ENCODE results near the gene RARG.

Gene RARG

DNA sequence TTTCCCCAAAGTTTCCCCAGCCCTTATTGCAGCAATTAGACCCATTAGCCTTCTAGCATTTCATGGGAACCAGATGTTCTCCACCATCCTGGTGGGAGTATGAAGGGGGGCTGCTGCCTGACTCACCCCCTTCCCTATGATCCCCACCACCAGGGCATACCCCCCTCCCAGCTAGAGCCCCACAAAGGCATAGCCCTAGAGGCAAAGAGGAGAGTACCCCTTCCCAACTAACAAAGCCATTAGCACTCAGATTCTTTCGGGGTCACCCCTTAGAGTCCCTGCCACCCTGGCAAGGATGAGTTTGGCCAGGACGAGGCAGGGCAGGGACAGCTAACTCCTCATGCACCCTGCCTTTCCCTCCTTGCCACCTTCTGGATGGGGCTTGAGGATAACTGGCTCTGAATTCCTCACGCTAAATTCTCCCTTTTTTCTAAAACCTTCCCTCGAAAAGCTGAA is 9.2 kb downstream of the RARG start:
- no peak for DNase-seq

DNA sequence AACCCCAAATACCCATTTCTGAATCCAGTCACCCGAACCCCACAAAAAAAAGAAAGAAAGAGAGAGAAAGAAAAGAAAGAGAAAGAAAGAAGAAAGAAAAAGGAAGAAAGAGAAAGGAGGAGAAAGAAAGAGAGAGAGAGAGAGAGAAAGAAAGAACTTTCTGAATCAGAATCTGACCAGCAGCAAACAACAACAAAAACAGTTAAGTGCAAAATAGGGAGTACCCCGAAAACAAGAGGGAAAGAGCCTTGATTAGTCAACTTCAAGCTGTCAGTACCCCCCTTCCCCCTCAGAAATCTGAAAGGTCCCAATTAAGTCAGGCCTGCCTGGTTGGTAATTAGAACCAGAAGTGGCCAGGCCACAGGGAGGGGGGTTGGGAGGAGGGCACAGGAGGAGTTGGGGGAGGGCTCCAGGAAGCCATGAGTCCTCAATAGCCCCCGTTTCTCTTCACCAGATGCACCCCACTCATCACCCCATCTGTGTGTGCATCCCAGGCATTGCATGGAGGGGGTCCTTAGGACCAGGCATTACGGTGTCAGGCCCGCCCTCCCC is 9.8 kb downstream of the RARG start:
- no peak for DNase-seq

DNA sequence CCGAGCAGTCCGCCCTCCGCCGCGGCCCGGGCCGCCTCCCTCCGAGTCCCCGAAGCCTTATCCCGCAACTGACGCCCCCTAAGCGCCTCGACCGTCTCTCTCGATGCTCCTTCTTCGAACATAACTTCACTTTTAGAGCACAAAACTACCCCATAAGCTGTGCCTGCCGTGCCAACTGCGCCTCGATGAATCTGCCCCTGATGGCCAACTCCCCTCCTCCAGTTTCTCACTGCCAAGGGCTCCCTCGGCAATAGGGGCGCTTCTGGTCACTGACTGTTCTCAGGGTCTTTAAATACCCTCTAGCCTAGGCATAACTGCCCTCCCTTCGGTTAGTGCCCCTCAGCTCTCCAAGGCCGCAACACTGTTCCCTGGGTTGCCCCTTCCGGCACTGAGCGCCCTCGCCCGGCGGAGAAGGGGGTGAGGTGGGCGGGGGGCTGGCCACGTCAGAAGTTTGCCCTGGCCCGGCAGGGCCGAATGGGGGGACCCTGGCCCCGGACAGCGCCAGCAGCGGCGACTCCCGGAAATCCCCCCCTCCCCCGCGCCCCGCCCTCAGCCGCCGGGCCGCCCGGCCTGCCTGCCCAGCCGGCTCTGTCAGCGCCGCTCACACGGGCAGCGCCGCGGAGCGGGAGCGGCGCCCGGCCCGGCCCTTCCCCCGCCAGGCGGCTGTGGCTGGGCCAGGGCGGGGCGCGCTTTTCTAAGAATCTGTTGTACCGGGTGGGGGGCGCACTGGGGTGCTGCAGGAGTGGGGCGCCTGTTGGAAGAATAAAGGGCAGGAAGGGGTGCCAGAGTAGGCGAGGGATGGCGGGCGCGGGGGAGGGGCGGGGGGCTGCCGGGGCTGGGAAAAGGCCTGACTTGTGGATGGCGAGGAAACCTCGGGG is 10.6 kb downstream of the RARG start:
- peak; percentile 75 to 78 for DNase-seq

DNA sequence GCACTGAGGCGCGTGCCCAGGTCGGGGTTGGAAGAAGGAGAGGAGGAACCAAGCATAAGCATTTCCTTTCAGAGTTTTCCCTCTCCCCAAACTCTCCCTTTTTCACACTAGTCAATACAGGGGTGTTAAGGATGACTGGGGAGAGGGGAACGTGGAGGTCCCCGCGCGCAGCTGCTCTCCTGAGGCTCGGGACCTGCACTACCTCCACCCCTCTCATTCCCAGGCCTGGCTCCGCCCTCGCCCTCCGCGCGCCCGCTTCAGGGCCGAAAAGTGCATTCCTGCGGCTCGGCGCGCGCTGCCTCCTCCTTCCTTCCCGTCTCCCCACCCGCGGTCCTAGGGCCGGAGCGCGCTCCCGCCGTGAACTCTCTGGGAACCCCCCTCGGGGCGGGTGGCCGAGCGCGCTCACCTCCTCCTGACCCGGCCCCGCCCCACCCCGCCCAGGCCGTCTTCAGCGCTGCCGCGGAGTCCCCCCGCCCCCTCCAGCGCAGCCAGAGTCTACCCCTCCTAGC is 11.3 kb downstream of the RARG start:
- DNase-seq = peak; percentile 65 to 72

DNA sequence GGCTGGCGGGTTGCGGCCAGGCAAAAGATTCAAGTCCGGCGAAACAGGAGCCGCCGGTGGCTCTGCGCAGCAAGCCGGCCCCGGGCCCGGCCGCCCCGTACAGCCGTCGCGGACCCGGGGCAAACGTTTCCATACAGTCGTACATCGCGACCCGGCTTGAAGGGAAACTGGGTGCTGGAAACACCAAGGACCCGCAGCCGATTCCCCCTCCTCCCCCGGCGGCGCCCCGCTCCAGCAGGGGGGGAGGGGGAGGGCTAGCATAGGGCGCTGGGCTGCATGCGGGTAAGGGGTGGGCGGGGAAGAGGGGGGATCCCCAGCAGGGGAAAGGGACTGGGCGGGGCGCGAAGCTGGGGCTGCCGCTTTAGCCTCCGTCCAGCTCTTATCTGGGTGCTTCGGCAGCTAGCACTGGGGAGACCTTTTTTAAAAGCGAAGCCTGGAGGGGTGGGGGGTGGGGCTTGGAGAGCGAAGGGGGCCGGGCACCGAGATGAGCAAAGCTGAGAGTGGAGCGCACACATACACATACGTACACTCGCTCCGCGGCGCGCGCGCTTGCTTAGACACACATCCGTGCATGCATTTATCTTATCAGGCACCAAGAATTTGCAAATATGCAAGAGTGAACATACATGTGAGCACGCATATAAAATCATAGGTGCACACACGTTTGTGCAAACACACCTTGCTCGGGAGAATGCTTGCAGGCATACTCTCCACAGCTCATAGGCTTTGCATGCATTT is 11.9 kb downstream of the RARG start:
- DNase-seq = peak; percentile 24 to 25

DNA sequence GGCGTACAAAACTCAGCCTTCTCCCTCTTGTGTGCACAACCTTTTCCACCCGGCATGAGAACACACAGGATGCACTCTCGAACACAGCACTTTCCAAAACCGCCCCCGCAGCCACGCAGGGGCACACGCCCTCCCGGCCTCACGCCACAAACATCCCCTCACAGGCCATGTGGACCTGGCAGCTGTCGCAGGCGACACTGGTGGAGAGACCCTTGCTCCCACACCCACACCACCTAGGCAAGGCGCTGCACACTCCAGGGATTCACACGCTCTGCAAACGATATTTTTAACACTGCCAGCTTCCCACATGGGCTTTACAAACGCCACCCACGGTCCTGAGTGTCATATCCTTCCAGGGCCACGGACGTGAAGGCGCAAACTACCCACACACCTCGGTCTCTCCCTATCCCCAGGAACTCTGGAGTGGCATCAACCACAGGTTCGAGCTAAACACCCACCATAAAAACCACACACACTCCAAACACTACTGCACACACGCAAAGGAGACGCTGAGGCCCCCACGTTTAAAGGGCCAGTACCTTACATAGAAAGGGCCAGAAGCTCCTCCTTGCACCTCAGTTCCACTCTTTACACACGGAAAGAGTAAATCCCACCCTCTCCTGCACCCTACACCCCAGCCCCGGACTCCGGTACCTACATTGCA is 12.6 kb downstream of the RARG start:
- no peak for DNase-seq

DNA sequence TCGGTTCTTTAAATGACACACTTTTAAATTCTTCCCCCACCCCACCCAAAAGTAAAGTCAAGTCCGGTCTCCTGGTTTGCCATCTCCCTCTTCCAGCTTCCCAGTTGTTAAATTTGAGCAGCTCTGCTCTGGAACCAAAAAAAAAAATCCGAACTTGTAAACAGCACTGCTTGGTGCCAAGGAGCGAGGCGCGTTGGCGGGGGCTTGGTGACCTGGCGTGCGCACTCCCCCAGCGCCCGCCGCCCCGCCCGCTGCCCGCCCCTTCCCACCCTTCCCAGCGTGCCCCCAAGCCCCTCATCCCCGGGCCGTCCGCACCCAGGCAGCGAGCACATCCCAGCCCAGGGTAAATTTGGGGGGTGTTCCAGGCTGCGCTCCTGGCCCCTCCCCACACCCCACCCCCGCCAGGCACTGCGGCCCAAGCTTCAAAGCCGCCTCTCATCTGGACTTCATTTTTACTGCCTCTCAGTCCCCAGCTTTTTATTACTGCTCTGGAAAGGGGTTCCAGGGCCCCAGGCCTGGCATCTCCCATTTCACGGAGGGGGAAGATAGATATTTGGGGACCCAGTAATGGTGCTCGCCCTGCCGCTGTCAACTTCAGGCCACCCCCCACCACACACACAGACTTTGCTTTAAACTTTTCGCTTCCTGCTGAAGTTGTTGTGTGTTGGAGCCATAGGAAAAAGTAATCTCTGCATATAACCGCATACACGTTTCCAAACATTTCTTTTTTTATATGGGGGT is 13.3 kb downstream of the RARG start:
- DNase-seq = no peak

DNA sequence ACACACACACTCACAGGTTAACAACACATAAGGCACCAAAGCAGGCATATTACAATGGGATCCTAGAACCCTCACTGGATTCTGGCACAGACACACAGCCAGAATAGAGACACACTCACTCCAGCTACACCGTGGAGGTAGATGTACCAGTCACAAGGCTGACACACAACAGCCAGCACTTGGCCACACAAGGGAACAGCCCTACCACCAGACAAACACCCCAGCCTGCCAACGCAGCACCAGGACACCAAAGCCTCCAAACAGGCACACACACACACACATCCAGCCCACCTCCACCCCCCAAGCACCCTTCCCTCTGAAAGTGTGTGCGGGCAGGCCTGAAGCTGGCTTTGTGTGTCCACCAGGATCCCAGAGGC is 14.1 kb downstream of the RARG start:
- no peak for DNase-seq

DNA sequence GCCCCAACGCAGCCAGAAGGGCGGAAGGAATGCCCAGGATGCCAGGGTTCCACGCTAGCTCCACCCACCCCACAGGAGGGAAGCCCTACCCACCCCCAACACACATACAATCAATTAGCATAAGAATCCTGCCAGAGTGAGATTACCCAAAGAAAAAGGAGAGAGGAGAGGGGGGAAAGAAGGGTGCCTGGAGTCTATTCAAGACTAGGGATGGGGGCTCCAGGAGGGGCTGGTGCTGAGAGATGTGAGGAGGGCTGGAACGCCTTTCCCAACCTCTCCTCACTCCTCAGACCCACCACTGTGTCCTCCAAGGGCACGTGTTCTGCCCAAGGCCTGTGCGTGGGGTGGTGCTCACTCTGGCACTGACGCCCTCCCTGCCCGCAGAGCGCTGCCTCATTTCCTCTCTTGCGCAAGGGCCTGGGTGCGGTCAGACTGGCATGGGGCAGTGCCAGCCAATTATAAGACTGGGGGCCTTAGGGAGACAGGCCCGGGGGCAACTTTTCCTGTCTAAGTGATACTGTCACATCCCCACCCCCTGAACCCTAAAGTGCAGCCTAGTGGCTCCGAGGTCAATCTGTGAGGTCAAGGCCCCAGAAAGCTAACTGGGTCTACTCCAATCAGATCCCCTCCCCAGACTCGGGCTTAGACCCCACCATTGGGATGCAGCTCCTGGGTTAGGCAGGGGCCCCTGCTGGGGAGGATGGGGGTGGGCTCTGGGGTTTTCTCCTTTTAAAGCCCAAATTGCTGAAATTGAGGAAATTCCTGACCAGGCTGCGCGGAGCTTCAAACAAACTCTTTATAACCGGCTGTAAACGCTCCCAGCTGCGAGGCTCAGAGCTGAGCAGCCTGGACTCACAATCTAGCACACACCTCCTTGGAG is 14.7 kb downstream of the RARG start:
- no peak for DNase-seq

DNA sequence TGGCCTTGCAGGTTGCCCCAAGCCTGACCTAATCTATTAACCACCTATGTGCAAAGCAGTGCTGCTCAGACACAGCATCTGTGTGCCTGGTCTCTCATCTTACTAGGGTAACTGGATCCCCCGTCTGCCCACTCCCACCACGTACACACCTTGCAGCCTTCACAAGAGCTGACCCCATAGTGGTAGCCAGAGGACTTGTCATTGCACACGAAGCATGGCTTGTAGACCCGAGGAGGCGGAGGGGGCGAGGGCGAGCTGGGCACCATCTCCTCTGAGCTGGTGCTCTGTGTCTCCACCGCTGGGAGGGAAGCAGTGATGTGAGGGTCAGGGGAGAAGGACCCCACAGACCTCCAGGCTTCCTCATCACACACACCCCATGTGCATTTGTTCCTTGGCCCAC is 16.5 kb downstream of the RARG start:
- DNase-seq = no peak

DNA sequence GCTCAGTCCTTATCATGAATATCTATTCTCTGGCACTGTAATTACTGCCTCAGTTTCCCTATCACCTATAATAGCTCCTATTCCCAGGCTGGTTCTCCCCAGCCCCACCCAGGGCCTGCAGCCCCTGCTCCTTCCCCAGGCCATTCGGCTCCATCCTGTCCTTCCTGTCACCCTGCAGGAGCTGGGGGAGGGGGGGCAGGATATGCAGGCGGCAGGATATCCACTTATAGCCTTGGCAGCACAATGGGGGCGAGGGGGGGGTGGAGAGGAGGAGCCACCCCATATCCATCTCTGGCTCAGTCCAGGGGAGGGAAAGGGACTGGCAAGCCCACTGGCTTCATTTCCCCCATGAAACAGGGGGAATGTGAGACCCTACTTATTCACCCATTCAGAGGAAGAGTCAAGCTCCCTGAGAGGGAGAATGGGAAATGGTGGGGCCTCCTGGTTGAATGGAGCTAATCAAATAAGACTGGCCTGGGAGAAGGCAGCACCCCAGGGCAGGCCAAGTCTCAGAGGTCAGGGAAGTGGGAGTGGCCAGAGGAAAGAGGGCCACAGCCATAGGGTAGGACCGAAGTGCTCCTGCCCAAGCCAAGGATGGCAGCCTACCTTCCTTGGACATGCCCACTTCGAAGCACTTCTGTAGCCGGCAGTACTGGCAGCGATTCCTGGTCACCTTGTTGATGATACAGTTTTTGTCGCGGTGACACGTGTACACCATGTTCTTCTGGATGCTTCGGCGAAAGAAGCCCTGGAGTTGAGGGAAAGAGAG is 17.1 kb downstream of the RARG start:
- DNase-seq = no peak

DNA sequence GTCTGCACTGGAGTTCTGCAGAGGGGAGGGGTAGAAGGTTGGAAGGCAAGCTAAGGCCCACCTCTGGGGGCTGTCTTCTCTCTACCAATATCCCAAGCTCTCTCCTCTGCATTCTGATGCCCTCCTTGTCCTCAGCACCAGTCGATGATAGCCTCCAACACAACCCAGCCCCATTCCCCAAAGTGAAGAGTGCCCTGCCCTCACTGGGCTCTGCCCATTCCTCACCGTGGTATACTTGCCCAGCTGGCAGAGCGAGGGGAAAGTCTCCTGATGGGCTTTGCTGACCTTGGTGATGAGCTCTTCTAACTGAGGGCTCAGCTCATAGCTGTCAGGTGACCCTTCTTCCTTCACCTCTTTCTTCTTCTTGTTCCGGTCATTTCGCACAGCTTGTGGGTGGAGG is 17.8 kb downstream of the RARG start:
- no peak for DNase-seq

DNA sequence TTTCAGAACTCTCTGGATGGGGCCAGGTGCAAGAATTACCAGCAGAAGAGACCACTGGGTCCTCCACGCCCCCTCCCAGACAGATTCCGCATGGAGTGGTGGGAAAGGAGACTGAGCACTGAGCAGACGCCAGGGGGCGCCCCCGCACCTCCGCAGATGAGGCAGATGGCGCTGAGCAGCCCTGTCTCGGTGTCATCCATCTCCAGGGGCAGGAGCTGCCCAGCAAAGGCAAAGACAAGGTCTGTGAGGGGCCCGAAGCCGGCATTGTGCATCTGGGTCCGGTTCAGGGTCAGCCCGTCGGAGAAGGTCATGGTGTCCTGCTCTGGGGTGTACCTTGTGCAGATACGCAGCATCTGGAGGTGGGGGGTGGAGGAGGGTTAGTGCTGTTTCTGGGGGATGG is 18.7 kb downstream of the RARG start:
- DNase-seq = peak; percentile 56 to 76

DNA sequence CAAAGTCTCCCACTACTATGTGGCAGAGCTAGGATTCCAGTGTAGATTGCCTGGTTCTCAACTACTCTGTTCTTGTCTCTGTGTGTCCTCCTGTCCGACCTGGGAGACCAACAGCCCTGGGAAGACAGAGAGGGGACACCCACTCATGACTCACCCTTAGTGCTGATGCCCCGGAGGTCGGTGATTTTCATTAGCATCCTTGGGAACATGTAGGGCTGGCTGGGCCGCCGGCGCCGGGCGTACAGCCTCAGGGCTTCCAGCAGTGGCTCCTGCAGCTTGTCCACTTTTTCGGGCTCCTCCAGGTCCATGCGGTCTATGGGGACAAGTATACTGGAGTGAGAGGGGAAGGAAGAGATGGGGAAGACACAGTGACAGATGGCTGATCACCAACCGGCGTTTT is 19.1 kb downstream of the RARG start:
- DNase-seq = no peak

DNA sequence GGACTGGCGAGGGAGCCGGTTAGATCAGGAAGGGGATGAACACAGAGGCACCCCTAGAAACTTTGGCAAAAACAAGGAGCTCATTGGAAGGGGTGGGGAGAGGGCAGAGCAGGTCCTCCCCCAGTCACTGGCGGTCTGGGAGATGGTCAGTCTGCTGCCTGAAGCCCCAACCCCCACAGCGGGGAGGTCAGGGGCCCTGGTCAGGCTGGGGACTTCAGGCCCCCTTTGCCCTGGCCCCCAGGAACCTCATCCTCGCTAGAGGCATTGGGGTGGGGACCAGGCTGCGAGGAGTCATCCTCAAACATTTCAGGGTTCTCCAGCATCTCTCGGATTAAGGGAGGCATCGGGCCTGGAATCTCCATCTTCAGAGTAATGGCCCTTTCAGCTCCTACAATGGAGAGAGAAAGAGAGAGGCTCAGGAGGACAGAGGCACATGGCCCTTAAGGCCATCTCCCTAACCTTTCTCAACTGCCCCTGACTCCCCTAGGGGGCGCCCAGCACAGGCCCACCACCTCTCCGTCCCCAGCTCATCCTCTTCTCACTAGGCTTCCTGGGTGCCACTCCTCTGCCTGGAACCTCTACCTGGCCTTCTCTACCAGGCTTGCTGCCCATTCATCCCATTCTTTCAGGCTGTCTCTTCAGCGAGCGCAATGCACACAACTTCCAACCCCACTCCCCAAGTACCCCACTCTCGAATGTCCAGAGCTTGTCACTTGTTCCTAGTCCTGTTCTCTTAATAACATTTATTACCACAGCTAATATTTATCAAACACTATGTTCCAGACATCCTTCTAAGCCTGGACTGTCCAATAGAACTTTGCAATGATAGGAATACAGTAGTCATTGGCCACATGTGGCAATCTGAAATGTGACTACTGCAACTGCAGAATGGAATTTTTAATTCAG is 20.3 kb downstream of the RARG start:
- peak in 1 of 2 experiments; percentile 44 for DNase-seq

DNA sequence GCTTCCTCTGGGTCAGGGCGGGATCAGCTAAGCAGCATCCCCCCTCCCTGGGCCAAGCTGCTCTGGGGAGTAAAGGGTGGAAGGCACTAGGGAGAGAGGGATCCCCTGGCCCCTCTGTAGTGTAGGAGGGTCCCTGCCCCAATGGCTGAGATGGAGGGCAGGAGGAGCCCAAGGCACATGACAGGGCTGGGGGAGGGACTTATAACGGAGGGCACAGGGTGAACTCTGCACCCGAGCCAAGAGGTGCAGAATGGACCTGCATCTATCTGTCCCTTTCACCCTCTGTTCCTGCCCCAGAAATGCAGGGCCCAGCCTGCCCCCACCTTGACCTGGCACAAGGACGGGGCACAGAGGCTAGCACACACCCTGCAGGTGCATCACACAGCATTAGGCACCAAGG is 21.2 kb downstream of the RARG start:
- DNase-seq = no peak

DNA sequence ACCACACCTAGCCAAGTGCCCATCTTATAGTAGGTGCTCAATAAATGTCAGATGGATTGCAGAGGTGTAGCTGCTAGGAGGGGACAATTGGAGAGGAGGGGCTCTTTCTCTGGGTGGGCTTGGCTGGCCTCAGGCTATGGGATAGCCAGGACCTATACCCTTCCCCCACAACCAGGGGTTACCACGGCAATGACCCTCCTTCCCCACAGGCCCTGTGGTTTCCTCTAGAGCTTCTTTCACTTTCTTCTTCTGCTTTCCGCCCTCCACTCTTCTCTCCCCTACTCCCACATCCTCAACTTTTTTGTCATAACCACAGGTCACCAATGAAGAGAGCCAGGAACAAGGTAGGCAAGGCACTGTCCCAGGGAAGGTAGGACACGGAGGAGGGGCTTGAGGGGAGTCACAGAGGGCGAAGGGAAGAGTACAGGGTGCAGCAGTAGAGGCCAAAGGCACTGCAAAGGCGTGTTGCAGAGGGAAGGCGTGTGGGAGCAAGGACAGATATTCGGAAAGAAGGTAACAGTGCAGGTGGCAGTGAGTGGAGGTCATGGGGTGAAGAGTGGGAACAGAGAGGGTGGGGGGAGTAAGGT is 23.0 kb downstream of the RARG start:
- no peak for DNase-seq

DNA sequence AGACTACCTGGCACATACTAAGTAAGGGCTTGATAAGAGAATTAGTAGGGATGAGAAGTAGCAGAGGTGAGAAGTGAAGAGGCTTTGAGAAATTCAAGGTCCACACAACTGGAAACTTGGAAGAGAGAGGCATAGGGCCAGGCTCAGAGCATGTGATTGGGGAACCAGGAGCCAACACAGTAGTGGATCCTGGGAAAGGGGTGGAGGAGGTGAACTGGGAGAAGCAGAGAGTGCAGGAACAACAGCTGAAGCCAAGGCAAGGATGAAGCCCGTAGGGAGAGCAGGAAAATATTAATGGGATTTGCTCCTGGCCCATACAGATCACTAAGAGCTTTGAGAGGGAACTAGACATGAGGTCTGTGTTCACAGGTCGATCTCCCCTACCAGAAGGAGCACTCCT is 23.6 kb downstream of the RARG start:
- DNase-seq = no peak

DNA sequence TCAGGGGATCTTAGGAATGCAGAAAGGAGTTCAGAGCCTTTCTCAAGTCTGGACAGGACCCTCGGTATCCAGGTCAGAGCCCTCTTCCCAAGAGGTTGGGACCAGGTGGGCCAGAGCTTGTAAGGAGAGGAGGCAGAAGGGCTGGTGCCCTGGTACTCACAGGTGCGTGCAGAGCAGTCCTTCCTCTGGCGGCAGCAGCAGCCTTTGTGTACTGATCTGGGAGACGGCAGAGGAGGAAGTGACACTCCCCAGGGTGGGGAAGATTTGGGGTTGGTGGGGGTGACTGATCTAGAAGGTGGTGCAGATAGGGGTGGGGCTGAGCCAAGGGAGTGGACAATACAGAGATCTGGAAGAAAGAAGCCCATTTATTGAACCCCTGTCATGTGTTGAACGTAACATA is 25.0 kb downstream of the RARG start, which contains the start of gene ITGB7:
ITGB7 (minus strand) TSS at position 210 of the 400 bp plus-strand sequence. CDS start 6,808 bp downstream, outside the sequence.
- no peak for DNase-seq
